ENCODE results near the gene LYPD1.
"Not testable (repeated sequence)": the region's sequence is repeated elsewhere in the genome, so short reads cannot be mapped to it uniquely, and the experiment has no call there.

Gene LYPD1, protein sequence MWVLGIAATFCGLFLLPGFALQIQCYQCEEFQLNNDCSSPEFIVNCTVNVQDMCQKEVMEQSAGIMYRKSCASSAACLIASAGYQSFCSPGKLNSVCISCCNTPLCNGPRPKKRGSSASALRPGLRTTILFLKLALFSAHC

DNA sequence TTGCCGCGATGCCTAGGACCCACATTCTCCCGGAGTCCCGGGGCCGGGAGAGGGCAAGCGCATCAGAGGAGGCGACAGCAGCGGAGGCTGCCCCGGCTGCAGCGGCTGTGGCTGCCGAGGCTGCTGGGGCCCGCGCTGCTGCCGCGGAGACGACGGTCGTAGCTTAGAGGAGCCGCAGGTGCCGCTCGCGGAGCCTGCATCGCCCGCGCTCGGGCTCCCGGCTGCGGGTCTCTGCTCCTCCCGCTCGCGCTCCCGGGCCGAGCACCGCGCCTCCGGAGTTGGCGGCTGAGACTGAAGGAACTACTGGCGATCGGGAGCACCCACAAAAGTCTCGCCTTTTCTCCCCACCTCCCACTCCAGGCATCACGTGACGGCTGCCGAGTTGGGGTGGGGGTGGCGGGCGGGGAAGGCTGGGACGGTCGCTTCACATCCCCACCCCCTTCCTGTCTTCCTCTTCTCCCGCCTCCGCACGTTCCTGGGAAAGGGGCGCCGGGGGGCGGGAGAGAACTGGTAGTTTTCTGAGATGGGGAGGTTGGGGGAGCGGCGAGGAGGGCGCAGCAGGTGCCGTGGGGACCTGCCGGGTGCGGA lies at the start of gene LYPD1:
Gene LYPD1 (minus strand): TSS at position 298 of the 588 bp plus-strand sequence. CDS start 273 bp downstream, at position 25.
- DNase-seq (ENCODE audit: low spot score): no peak

DNA sequence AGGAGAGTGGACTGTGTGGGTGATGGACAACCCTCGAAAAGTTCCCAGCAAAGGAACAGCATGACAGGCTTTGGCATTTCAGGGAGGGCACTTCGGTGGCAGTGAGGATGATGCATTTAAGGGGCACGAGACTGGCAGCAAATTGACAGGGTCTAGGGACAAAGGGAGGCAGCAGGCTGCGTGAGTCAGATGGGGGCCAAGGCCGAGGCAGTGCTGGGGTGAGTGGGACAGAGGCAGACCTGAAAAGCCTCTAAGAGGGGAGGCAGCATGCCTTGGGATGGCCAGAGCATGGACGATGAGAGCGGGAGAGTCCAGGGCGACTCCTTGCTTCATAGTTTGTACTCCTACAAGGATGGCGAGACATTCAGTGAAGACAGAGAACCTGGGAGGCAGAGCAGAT lies 49.5 kb upstream of the LYPD1 start:
- DNase-seq (ENCODE audit: low spot score): no peak

DNA sequence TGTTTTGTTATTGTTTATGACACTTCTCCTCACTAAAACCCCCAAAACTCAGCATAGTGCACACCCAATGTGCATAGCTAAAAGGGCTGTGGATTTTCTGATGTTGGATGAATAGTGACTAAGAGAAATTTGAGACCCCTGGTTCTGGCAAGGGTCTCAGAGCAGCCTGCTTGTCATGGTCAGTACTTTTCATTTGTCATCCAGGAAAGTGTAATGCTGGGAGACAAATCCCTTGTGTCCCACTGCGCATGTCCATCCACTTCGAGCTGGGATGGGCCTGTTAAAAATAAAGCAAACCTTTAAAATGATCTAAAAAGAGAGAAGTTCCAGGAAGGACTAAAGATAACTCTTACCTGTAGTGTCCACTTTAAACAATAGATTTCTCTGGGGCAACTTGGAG lies 46.9 kb upstream of the LYPD1 start:
- no peak for DNase-seq (ENCODE audit: low spot score)

DNA sequence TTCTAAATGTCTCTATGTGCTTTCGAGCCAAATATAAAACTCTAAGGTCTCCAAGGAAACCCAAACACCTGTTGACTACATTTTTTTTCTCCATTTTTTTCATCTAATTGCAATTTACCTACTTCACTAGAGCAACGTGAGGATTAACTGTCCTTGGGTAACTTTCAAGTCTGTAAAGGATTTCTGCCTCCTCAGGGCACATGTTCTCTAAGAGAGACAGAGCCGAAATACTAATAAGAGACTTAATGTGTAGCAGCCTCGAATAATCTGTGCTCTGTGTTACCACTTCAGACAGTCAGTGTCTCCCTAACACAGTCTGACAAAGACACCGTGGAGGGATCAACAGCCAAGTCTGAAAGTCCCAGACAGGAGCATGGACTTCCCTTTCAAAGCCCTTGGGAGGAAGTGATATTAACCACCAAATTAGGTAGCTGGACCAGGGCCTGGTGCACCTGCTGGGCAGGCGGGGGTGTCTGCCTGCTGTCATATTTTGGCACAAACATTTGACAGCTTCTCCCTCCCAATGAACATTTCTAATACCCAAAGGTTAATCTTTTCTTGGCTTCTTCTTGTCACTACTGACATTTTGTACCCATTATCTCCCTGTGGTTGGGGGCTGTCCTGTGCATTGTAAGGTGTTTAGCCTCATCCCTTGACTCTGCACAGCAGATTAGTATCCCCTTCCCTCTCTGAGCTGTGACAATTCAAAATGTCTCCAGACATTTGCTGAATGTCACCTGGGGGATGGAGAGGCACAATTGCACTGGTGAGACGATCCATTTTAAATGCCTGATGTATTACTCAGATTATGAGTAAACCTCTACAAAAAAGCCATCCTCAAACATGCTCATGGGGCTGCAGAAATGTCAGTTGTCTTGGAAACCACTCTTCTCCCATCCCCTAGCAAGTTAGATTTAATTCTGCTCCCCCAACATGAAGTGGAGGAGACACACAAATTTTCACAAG lies 45.7 kb upstream of the LYPD1 start:
- no peak for DNase-seq (ENCODE audit: low spot score)

DNA sequence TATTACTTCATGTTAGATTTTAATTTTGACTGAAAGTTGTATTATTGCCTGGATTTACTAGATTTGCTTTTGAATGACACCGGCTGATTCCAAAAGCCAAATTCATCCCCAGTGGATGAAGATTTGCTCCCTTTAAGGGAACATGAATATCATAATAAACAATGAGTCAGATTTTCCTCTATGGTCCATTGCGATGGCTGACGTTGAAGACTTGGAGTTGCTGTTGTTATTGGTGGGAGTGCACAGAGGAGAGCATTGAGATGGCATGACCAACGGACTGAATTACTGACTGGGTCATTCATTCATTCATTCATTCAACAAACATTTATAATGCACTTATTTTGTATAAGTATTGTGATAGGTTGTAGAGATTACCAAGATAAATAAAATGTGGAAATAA lies 33.4 kb upstream of the LYPD1 start:
- no peak for DNase-seq (ENCODE audit: low spot score)

DNA sequence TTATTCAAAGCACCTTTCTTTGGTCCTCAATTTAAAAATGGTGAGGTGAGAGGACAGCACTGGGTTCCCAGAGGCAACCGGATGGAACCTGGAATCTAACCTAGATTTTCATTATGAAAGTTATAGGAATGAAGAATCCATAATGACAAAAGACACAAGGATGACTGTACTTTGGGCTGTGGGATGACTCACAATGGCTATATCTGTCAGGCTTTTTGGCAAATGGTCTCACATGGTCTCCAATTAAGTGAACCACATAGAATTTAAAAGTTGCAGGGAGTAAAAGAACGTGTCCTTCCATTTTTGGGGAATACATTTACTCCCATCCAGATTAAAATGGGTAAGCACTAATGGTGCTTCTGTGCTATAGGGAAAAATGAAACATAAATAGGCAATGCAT lies 31.8 kb upstream of the LYPD1 start:
- no peak for DNase-seq (ENCODE audit: low spot score)

DNA sequence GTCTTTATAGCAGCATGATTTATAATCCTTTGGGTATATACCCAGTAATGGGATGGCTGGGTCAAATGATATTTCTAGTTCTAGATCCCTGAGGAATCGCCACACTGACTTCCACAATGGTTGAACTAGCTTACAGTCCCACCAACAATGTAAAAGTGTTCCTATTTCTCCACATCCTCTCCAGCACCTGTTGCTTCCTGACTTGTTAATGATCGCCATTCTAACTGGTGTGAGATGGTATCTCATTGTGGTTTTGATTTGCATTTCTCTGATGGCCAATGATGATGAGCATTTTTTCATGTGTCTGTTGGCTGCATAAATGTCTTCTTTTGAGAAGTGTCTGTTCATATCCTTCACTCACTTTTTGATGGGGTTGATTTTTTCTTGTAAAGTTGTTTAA lies 29.8 kb upstream of the LYPD1 start:
- not testable (repeated sequence) for DNase-seq (ENCODE audit: low spot score)

DNA sequence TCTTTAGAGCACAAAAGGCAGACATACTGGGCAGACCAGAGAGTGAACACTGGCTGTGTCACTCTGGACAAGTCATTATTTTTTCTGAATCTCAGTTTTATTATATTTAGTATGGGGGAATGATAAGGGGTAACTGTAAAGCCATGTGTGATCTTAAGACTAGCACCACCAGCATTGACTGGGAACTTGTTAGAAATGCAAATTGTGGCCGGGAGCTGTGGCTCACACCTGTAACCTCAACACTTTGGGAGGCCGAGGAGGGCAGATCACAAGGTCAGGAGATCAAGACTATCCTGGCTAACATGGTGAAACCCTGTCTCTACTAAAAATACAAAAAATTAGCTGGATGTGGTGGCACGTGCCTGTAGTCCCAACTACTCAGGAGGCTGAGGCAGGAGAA lies 28.3 kb upstream of the LYPD1 start:
- DNase-seq (ENCODE audit: low spot score): not testable (repeated sequence)

DNA sequence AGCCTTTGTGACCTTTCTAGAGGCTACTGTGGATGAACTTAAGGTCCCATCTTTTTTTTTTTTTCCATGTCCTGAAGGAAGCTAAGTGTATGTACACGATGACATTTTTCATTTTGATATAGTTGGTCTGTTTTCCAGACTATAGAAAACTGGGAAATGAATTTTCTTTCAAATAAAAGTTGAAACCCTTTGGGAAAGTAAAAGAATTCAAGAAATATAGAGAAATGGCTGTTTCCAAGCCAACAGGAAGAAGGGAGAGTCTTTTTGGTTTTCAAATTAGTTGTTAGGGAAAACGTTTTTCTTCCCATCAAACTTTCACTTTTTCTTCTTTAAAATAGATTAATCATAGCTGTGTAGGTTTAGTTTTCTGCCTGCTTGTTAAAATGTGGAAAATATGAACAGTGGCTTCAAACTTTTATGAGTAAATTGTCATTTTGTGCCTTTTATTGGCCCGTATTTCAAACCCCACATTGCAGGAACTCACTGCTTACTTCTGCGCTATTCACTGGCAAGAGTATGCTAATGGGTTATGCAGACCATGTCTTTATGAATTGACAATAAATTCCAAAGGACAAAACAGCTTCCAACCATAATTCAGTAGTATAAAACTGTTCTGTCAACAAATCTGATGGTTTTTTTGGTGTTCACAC lies 27.7 kb upstream of the LYPD1 start:
- DNase-seq (ENCODE audit: low spot score): no peak

DNA sequence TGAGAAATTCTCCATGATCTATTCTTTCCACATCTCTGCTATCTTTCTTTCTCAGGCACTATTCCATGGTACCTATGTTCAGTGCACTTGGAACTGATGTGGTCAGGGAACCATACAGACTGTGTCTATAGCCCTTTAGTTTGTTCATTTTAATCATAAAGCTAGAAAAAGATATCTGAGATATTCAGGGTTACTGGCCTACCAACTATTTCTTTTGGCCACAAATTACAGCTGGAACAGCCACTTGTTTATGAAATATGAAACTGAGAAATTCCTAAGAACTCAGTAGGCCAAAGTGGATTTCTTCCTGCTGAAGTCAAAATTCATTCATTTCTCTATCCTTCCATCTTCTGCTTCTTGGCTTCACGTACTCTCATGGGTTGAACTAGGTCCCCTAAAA lies 22.8 kb upstream of the LYPD1 start:
- no peak for DNase-seq (ENCODE audit: low spot score)

DNA sequence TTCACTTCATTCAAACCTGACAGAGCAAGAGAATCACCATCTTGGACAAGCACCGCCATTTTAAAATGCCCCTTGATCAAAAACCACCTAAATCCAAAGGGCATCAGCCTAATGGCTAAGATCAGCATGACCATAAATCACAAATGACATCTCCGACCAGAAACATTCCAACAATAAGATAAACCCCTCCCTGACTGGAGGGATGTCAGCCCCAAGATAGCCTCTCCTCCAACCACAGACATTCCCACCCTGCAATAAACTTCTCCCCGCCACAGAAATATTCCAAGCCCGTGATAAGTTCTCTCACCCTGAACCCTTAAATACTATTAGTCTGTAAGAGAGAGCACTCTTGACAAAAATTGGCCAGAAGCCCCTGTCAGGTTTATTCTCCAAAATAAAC lies 21.6 kb upstream of the LYPD1 start:
- no peak for DNase-seq (ENCODE audit: low spot score)

DNA sequence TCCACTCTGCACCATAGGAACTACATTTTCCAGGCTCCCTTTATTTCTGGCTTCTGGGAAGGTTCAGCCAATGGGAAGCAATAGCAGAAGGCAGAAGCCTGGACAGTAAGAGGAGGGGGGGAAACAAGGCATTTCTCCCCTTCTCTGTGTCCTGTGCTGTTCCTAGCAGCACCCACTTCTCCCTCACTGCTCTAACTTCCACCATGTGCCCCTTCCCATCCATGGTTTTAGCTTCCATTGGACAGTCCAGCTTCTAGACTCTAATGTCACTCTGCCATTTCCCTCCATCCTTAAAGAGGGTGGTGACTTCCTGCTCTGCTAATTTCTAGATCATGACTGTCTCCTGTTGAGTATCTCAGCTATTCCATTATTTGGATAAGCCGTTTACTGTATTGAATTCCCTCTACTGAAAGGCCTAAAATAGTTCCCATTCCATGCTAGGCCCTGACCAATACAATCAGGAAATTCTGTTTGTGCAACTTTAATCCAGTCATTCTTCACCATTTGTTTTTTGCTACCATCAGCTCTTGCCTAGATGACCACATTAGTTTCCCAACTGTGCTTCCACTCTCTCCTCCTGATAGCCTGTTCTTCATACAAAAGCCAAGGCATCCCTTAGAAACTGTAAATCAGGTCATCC lies 20.8 kb upstream of the LYPD1 start:
- no peak for DNase-seq (ENCODE audit: low spot score)

DNA sequence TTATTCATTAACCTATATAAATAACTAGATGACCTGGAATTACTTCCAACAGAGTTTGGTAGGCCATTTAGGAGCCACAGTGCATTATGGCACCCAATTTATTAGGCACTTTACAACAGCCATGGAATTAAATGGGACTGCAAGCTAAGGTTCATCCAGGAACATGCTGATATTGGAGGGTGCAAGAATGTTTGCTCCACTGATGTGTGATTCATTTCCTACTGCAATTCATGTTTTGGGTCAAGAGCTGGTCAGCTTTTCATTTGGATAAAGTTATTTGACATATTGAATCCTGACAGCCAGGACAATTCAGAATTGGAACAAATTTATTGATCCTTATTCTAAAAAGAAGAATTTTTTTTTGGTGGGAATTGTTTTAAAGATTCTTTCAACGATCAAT lies 11.8 kb upstream of the LYPD1 start:
- DNase-seq (ENCODE audit: low spot score): no peak

DNA sequence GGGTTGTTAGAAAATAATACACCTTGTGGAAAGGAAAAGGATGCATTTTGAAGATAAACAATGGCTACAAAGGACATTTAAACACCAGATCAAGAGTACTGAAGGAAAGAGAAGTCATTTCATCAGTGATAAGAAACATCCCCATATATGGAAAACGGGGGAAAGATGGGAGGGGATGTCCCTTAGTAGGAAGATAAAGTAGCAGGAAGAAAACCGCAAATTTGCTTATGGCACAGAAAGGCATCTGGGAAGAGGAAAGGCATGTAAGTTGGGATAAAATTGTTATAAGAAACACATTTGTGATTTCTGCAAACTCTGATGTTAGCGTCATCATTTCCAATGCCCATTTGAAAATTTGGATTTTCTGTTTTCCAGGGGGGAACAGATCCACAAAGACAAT lies 10.5 kb upstream of the LYPD1 start:
- no peak for DNase-seq (ENCODE audit: low spot score)

DNA sequence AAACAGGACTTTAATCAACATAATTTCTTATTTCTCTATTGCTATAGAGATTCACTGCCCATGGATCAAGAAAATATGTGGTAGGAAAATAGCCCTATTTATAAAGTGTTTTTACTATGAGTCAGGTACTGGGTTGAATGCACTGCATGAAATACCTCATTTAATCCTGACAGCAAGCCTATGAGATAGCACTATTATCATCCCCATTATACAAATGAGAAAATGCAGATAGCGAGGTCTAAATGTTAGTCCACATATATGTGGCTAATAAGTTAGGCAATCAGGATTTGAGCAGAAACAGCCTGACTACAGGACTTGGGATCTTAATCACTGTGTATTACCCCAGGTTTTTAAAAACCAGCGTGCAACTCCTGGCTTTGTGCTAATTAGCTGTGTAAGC lies 8.5 kb upstream of the LYPD1 start:
- no peak for DNase-seq (ENCODE audit: low spot score)

DNA sequence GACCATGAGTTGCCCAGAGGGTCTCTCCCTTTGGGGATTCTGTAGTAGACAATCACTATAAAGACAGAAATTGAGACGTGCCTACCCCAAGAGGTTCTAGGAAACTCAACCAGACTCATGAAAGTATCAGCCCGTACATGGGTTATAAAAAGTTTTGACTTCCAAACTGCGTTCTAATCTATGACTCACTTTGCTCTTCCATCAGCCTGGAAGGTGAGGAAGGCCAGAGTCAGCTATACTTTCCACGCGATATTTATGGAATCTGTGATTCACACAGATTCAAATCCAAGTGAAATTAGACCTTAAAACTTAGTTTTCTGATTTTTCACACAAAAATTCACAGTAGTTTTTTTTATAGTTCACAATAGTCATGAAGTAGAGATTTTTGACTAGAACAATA lies 7.7 kb upstream of the LYPD1 start:
- DNase-seq (ENCODE audit: low spot score): no peak

DNA sequence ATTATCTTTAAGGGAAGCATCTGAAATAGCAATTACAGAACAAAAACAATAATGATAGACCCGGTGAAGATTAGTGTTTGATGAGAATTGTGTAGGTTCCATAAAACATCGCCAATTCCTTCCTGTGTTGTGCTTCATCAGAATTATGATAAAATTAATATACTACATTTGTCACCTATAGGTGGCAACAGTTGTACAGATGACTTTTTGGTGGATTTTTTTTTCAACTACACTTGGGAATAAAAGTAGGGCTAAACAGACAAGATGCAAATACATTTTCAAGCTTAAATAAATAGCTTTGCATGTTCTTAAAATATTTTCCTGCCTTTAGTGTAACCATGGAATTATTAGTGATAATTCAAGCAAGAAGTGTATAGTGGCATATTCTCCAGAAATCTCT lies 7.0 kb upstream of the LYPD1 start:
- no peak for DNase-seq (ENCODE audit: low spot score)

DNA sequence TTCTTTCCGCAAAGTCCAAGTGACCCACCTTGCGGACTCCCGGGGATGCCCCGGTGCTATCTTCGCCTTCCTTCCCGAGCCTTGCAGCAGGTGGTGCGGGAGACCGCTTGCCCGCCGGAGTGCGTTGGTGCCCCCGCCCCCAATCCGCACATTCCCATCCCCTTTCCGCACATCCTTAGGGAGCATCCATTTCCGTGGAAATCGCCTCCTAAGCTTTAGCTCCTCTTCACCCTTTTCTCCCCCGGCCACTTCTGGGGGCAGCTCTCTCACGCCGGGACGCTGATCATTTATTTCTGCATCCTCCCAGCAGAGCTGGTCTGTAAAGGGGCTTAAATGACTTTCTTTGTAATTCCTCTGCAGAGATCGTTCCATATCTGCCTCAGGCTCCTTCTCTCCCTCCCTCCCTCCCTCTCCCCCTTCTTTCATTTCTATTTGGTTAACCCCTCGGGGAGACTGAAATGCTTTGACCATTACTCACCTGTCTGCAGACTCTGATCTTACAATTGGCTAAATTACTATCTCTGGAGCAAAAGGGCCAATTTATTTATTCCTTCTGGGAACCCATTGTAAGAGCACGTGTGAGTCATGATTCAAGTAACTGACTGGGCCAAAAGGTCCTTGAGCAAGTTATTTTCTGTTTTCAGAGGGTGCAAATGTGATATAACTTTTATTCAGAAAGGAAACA lies 1.3 kb upstream of the LYPD1 start:
- no peak for DNase-seq (ENCODE audit: low spot score)

DNA sequence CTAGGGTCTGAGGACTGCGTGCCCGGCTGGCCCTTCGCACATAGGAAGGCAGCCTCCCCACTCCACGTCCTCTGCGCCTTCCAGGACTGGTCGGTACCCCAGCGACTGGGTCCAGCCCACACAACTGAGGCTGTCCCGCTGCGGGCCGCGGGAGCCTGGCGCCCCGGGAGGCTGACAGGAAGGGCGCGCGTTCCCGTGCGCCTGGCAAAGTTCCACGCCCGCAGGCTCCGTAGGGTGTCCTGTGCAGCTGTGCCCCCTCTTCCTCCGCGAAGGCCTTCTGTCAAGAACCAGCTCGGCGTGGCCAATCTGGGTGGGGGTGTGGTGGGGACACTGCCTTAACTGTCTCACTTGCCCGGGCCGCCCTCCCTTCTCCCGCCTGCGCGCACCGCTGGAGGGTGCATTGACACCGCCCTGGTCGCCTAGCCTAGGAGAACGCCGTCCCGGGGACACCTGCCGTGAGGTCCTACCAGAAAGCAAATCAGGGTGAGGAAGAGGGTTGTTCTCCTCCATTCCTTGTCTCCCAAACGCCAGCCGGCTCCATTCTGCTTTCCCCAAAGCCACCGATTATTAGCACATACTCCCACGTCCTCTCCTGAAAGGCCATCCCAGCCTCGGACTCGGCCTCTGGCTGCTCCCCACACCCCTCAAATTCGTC lies 618 bp upstream of the LYPD1 start:
- no peak for DNase-seq (ENCODE audit: low spot score)

DNA sequence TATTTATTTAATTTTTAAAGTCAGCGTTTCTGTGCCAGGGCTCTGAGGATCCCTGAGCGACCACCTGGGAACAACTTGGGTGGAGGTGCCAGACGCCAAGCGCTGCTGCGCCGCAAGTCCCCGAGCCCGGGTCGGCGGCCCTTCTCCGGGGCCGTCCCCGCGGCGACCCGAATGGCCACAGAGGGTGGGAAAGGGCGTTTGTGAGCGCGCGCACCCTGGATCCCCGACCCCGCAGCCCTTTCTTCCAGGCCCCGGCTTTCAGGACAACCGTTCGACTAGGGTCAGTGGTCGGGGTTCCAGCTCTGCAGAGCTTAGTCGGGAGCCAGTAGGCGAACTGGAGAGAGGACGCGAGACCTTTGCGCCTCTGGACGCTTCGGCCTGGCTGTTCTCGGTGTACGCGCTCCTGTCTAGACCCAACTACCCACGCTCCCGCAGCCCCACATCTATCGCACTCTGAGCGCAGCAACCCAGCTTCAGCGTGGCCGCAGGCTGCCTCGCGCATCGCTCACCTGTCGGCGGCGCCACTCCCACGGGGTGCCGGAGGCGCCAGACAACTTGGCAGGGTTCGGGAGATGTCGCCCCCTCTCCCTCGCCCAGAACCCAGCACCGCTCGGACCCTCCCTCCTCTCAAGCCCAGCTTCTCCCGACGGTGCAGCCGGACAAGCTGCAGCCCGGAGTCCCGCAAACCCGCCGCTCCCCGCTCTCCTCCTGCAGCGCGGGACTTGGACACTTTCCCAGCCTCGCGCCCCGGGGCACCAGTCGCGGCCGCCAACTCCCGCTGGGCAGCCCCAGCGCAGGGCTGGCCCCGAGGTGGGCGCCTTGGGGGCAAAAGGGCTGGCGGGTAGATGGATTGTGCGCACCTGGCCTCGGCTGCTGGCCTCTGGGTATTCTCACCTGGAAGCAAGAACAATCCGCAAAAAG lies 758 bp downstream of the LYPD1 start:
- DNase-seq (ENCODE audit: low spot score): no peak
